ENCODE data around the gene ERC2.
"Not testable (repeated sequence)": the region's sequence is repeated elsewhere in the genome, so short reads cannot be mapped to it uniquely, and the experiment has no call there.

ERC2 gene

GRCh38 chr3:56468184-56469106 is at the start of gene ERC2:
TSS of gene ERC2 (minus strand) at chr3:56468467.
- DNase-seq (ENCODE audit: low spot score): no peak

- no peak for DNase-seq (ENCODE audit: low spot score)
Measured at GRCh38 chr3:56502738-56503137, 34.5 kb upstream of the ERC2 start.

- DNase-seq (ENCODE audit: low spot score): not testable (repeated sequence)
Measured at GRCh38 chr3:56496376-56496775, 28.1 kb upstream of the ERC2 start.

- peak; percentile 76 for DNase-seq (ENCODE audit: low spot score)
Measured at GRCh38 chr3:56494679-56495322, 26.5 kb upstream of the ERC2 start.

- no peak for DNase-seq (ENCODE audit: low spot score)
Measured at GRCh38 chr3:56491566-56491965, 23.3 kb upstream of the ERC2 start.

- DNase-seq (ENCODE audit: low spot score): no peak
Measured at GRCh38 chr3:56488812-56489600, 20.7 kb upstream of the ERC2 start.

- no peak for DNase-seq (ENCODE audit: low spot score)
Measured at GRCh38 chr3:56484525-56485032, 16.3 kb upstream of the ERC2 start.

- no peak for DNase-seq (ENCODE audit: low spot score)
Measured at GRCh38 chr3:56484122-56484521, 15.9 kb upstream of the ERC2 start.

GRCh38 chr3:56477646-56478045 is 9.4 kb upstream of the ERC2 start:
- DNase-seq (ENCODE audit: low spot score): no peak

- no peak for DNase-seq (ENCODE audit: low spot score)
Measured at GRCh38 chr3:56476771-56477170, 8.5 kb upstream of the ERC2 start.

GRCh38 chr3:56471771-56472170 is 3.5 kb upstream of the ERC2 start:
- no peak for DNase-seq (ENCODE audit: low spot score)

- no peak for DNase-seq (ENCODE audit: low spot score)
Measured at GRCh38 chr3:56469141-56469540, 874 bp upstream of the ERC2 start.

GRCh38 chr3:56467801-56468183 is 475 bp downstream of the ERC2 start:
- DNase-seq (ENCODE audit: low spot score): no peak

GRCh38 chr3:56467108-56467507 is 1.2 kb downstream of the ERC2 start:
- no peak for DNase-seq (ENCODE audit: low spot score)

- no peak for DNase-seq (ENCODE audit: low spot score)
Measured at GRCh38 chr3:56459719-56460118, 8.5 kb downstream of the ERC2 start.

- no peak for DNase-seq (ENCODE audit: low spot score)
Measured at GRCh38 chr3:56459104-56459496, 9.2 kb downstream of the ERC2 start.

- no peak for DNase-seq (ENCODE audit: low spot score)
Measured at GRCh38 chr3:56458496-56459103, 9.7 kb downstream of the ERC2 start.

- DNase-seq (ENCODE audit: low spot score): no peak
Measured at GRCh38 chr3:56456117-56456516, 12.2 kb downstream of the ERC2 start.

GRCh38 chr3:56453011-56453410 is 15.3 kb downstream of the ERC2 start:
- no peak for DNase-seq (ENCODE audit: low spot score)

- DNase-seq (ENCODE audit: low spot score): no peak
Measured at GRCh38 chr3:56452085-56452484, 16.2 kb downstream of the ERC2 start.

- no peak for DNase-seq (ENCODE audit: low spot score)
Measured at GRCh38 chr3:56443372-56443771, 24.9 kb downstream of the ERC2 start.

- no peak for DNase-seq (ENCODE audit: low spot score)
Measured at GRCh38 chr3:56428667-56429066, 39.6 kb downstream of the ERC2 start.

All from hematopoietic multipotent progenitor cell treated with erythropoietin and hydrocortisone succinate and interleukin-3 and kit ligand, for 17 days (in vitro differentiated cells).